Smooth muscle cell (in vitro differentiated cells): Measurements from ENCODE around the gene MAPK10. TPM values are rescaled to one million over a fixed set of nuclear protein-coding genes. Genes with fewer than 3 reads are reported as not detected.

Experiments
- DNase-seq: peaks from one replicate; lab custom pipeline; 2025; ENCODE audit not compliant: unreplicated experiment; lab: John Stamatoyannopoulos, UW
- H2AFZ ChIP-seq: fragments of 200-600 bp; sonication (generic); 2 replicates; pipeline ENCODE4 v1.6.0; 2016; ENCODE audit warnings: antibody characterized with exemption, low read depth, mild to moderate bottlenecking
- H3F3A ChIP-seq: fragments of 200-600 bp; sonication (generic); 2 replicates; pipeline ENCODE4 v1.6.0; 2017; ENCODE audit warnings: antibody characterized with exemption, low read depth
- H3K27ac ChIP-seq: fragments of 200-600 bp; sonication (generic); 2 replicates; pipeline ENCODE4 v1.5.1; 2016; ENCODE audit warnings: low read depth, mild to moderate bottlenecking
- H3K27me3 ChIP-seq: fragments of 200-600 bp; sonication (generic); 2 replicates; pipeline ENCODE4 v1.6.1; 2016; ENCODE audit warnings: low read depth, mild to moderate bottlenecking
- H3K36me3 ChIP-seq: fragments of 200-600 bp; sonication (generic); 2 replicates; pipeline ENCODE4 v1.5.1; 2016; ENCODE audit warnings: low read depth
- H3K4me1 ChIP-seq: fragments of 200-600 bp; sonication (generic); 2 replicates; pipeline ENCODE4 v1.5.1; 2016; ENCODE audit warnings: low read depth
- H3K4me2 ChIP-seq: fragments of 200-600 bp; sonication (generic); 2 replicates; pipeline ENCODE4 v1.6.0; 2016; ENCODE audit warnings: mild to moderate bottlenecking
- H3K4me3 ChIP-seq: fragments of 200-600 bp; sonication (generic); 2 replicates; pipeline ENCODE4 v1.5.1; 2016; ENCODE audit warnings: mild to moderate bottlenecking
- H3K79me2 ChIP-seq: fragments of 200-600 bp; sonication (generic); 2 replicates; pipeline ENCODE4 v1.6.0; 2016; ENCODE audit warnings: low read depth, mild to moderate bottlenecking
- H3K9ac ChIP-seq: fragments of 200-600 bp; sonication (generic); 2 replicates; pipeline ENCODE4 v1.6.0; 2016; ENCODE audit warnings: low read depth
- H3K9me3 ChIP-seq: fragments of 200-600 bp; sonication (generic); replicated peaks from 2 replicates; pipeline ENCODE4 v1.5.1; 2016; ENCODE audit warnings: low read depth
- H4K20me1 ChIP-seq: fragments of 200-600 bp; sonication (generic); 2 replicates; pipeline ENCODE4 v1.6.0; 2016; ENCODE audit warnings: low read depth
- WGBS: methylation state at CpG from one replicate; pipeline ENCODE4 v1.1.7; 2016; ENCODE audit warnings: low lambda C conversion rate; 5-methylcytosine and 5-hydroxymethylcytosine counted together
- polyA plus RNA-seq: library from polyadenylated mRNA; unstranded; fragments of >200 nt; fragmentation: Nextera tagmentation; extraction: Ambion mirVana; gene quantifications from 2 replicates; pipeline ENCODE4 v1.2.1, GENCODE V29; 2016
- total RNA-seq: library from RNA; depleted of rRNA; stranded (reverse); fragments of >200 nt; gene quantifications from 2 replicates; pipeline ENCODE4 v1.2.3, GENCODE V29; 2014
- TF ChIP-seq, protein P1 (sequence below): fragments of 200-600 bp; sonication (generic); IDR thresholded peaks from 2 replicates; pipeline ENCODE4 v1.5.1; 2017; ENCODE audit warnings: borderline replicate concordance, mild to moderate bottlenecking, antibody characterized with exemption; ENCODE audit not compliant: insufficient read depth, poor library complexity, severe bottlenecking

Gene MAPK10
- total and polyA plus RNA-seq, 2 experiments from 2014 or later, result 2.4 to 13.3 TPM

GRCh38 chr4:86108834-86109233 lies 251.0 kb downstream of the MAPK10 start:
- Histone ChIP-seq H3K4me3 (no peak overlapping the region), H4K20me1 (no peaks in the 10 kb centered on the region), H3K27me3 (no peaks in the 10 kb centered on the region), H3F3A (no peaks in the 10 kb centered on the region), H3K27ac (no peak overlapping the region), H3K79me2 (no peaks in the 10 kb centered on the region), H3K36me3 (no peaks in the 10 kb centered on the region), H3K9ac (no peak overlapping the region), H2AFZ (no peak overlapping the region), H3K4me2 (no peak overlapping the region), H3K9me3 (no peaks in the 10 kb centered on the region), H3K4me1 (no peaks in the 10 kb centered on the region)
- no peak for DNase-seq
- 84% methylated on average over 2 of the region's 2 CpGs for WGBS
- TF ChIP-seq, protein P1, sequence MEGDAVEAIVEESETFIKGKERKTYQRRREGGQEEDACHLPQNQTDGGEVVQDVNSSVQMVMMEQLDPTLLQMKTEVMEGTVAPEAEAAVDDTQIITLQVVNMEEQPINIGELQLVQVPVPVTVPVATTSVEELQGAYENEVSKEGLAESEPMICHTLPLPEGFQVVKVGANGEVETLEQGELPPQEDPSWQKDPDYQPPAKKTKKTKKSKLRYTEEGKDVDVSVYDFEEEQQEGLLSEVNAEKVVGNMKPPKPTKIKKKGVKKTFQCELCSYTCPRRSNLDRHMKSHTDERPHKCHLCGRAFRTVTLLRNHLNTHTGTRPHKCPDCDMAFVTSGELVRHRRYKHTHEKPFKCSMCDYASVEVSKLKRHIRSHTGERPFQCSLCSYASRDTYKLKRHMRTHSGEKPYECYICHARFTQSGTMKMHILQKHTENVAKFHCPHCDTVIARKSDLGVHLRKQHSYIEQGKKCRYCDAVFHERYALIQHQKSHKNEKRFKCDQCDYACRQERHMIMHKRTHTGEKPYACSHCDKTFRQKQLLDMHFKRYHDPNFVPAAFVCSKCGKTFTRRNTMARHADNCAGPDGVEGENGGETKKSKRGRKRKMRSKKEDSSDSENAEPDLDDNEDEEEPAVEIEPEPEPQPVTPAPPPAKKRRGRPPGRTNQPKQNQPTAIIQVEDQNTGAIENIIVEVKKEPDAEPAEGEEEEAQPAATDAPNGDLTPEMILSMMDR, result no peak

DNA sequence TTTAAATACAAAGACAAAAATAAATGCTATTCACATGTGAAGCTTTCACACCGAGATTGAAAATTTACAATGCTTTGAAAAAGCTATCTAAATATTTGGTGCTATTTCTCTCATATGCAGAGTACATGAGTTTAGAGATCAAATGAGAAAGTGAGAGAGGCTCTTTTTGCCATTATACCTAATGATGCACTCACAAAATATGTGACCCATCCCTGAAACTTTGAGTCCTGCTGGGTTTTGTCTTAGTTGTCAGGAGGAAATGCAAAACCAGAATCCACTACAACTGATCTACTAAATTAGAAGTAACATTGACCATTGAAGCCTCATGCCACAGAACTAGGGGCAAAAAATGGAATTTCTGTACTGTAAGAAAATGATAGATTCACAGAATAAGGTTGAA lies 251.7 kb downstream of the MAPK10 start:
- no peak for DNase-seq
- H3K27me3 ChIP-seq, result no peaks in the 10 kb centered on the region
- H3K9me3 ChIP-seq, result no peaks in the 10 kb centered on the region
- no peaks in the 10 kb centered on the region for H3K36me3 ChIP-seq
- TF ChIP-seq, protein P1, result no peak
- H3K27ac ChIP-seq, result no peak overlapping the region
- H4K20me1 ChIP-seq, result no peaks in the 10 kb centered on the region
- H3F3A ChIP-seq, result no peaks in the 10 kb centered on the region
- H3K79me2 ChIP-seq, result no peaks in the 10 kb centered on the region
- H3K9ac ChIP-seq, result no peak overlapping the region
- no peak overlapping the region for H2AFZ ChIP-seq
- WGBS, result 32% methylated on average over 1 of the region's 1 CpG
- no peak overlapping the region for H3K4me3 ChIP-seq
- no peak overlapping the region for H3K4me2 ChIP-seq
- no peaks in the 10 kb centered on the region for H3K4me1 ChIP-seq

DNA sequence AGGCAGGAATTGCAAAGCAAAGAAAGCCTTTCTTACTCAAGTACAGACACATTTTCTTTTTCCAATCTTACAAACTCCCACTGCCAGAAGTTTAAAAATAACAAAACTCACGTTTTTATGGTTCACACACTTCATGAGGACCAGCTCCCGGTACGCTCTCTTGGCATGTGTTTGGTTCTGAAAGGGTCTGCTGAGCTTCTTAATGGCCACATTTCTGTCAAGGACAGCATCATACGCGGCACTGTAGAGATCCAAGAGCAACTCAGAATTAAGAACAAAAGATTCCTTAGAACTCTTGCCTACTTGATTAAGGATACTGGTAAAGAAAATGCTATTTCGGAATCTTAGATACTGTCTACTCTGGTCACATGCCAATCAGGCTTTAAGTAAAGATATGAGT lies 252.7 kb downstream of the MAPK10 start:
- TF ChIP-seq, protein P1, result no peak
- H3F3A ChIP-seq, result no peaks in the 10 kb centered on the region
- no peaks in the 10 kb centered on the region for H3K9me3 ChIP-seq
- no peak for DNase-seq
- no peak overlapping the region for H3K27ac ChIP-seq
- H3K4me1 ChIP-seq, result no peaks in the 10 kb centered on the region
- 87% methylated on average over 6 of the region's 6 CpGs for WGBS
- H3K4me3 ChIP-seq, result no peak overlapping the region
- no peaks in the 10 kb centered on the region for H3K36me3 ChIP-seq
- H3K79me2 ChIP-seq, result no peaks in the 10 kb centered on the region
- H3K9ac ChIP-seq, result no peak overlapping the region
- no peak overlapping the region for H3K4me2 ChIP-seq
- no peaks in the 10 kb centered on the region for H4K20me1 ChIP-seq
- no peak overlapping the region for H2AFZ ChIP-seq
- no peaks in the 10 kb centered on the region for H3K27me3 ChIP-seq

GRCh38 chr4:86106475-86106874 lies 253.4 kb downstream of the MAPK10 start:
- H2AFZ ChIP-seq, result no peak overlapping the region
- no peaks in the 10 kb centered on the region for H4K20me1 ChIP-seq
- H3K4me3 ChIP-seq, result no peak overlapping the region
- no peak overlapping the region for H3K4me2 ChIP-seq
- H3K4me1 ChIP-seq, result no peaks in the 10 kb centered on the region
- TF ChIP-seq, protein P1, result no peak
- no peaks in the 10 kb centered on the region for H3K36me3 ChIP-seq
- H3K27me3 ChIP-seq, result no peaks in the 10 kb centered on the region
- no peak overlapping the region for H3K9ac ChIP-seq
- no peak overlapping the region for H3K27ac ChIP-seq
- H3F3A ChIP-seq, result no peaks in the 10 kb centered on the region
- no peaks in the 10 kb centered on the region for H3K79me2 ChIP-seq
- DNase-seq, result no peak
- WGBS, result 94% methylated on average over 2 of the region's 2 CpGs
- H3K9me3 ChIP-seq, result no peaks in the 10 kb centered on the region
